GM12878 (cell line): Measurements from ENCODE around the gene CD2. TPM values are rescaled to one million over a fixed set of nuclear protein-coding genes. Genes with fewer than 3 reads are reported as not detected.

ENCODE experiments used
- ATAC-seq: fragments of 200-7000 bp; cut with Tn5 transposase; 3 replicates; pipeline ENCODE4 v1.9.1; 2020; ENCODE audit warnings: mild to moderate bottlenecking, moderate library complexity
- BruUV-seq: library from RNA; stranded (reverse); fragments of 400-500 nt; replicated peaks from 2 replicates; lab custom pipeline; 2021; lab: Mats Ljungman, UMichigan
- CTCF ChIA-PET: fragments of 300-600 bp; sonication (Branson Sonifier 250); formaldehyde crosslinking; extraction: SDS; loops from one replicate; lab custom pipeline; 2021; ENCODE audit warnings: inconsistent platforms; lab: Yijun Ruan, JAX
- POLR2A ChIA-PET: fragments of 350-600 bp; formaldehyde crosslinking; extraction: SDS; loops from one replicate; lab custom pipeline; 2021; ENCODE audit warnings: inconsistent platforms; lab: Charles Lee
- RAD21 ChIA-PET: fragments of 300-600 bp; sonication (Branson Sonifier 250); formaldehyde crosslinking; loops from one replicate; lab custom pipeline; 2023; ENCODE audit warnings: antibody characterized with exemption; ENCODE audit not compliant: unreplicated experiment; lab: Charles Lee
- SMC1A ChIA-PET: fragments of 300-600 bp; sonication (Branson Sonifier 250); formaldehyde crosslinking; loops from one replicate; lab custom pipeline; 2023; ENCODE audit not compliant: unreplicated experiment, uncharacterized antibody; lab: Charles Lee
- DNase-seq: peaks from one replicate; pipeline ENCODE4 v3.0.0-alpha.2; 2011; ENCODE audit warnings: low read depth, low spot score
- FAIRE-seq: peaks from 3 replicates; lab custom pipeline; 2011; peaks lifted over from hg19 to GRCh38; lab: Jason Lieb, UNC
- H2AFZ ChIP-seq: 2 replicates; pipeline ENCODE4 v1.6.0; 2011; ENCODE audit warnings: low read depth, low read length, control low read depth; ENCODE audit not compliant: control insufficient read depth
- H3K27ac ChIP-seq: 2 replicates; pipeline ENCODE4 v1.5.1; 2011; ENCODE audit warnings: control low read depth; ENCODE audit not compliant: control insufficient read depth, insufficient read depth
- H3K27me3 ChIP-seq, 2 experiments: replicated peaks in 1 of 2; 2 replicates each; pipeline versions ENCODE4 v1.6.0 to v1.6.1; 2011; ENCODE audit warnings: low read length in 1 of 2; ENCODE audit not compliant: control insufficient read depth in 2 of 2, insufficient read depth in 2 of 2
- H3K36me3 ChIP-seq, 2 experiments: 2 replicates each; pipeline ENCODE4 v1.5.1; 2011; ENCODE audit warnings: low read length in 1 of 2; ENCODE audit not compliant: control insufficient read depth in 2 of 2, insufficient read depth in 2 of 2
- H3K4me1 ChIP-seq: 2 replicates; pipeline ENCODE4 v1.6.1; 2011; ENCODE audit warnings: mild to moderate bottlenecking, low read length, moderate library complexity, mixed read lengths; ENCODE audit not compliant: control insufficient read depth, insufficient read depth
- H3K4me2 ChIP-seq: 2 replicates; pipeline ENCODE4 v1.6.0; 2011; ENCODE audit warnings: control low read depth; ENCODE audit not compliant: control insufficient read depth, insufficient read depth
- H3K4me3 ChIP-seq: fragments of 200-600 bp; sonication (generic); 2 replicates; pipeline ENCODE4 v1.5.1; 2016
- H3K79me2 ChIP-seq: 2 replicates; pipeline ENCODE4 v1.6.0; 2011; ENCODE audit warnings: low read length; ENCODE audit not compliant: control insufficient read depth, insufficient read depth
- H3K9ac ChIP-seq: 2 replicates; pipeline ENCODE4 v1.8.0; 2011; ENCODE audit warnings: low read length, control low read depth, mixed read lengths; ENCODE audit not compliant: control insufficient read depth, insufficient read depth
- H3K9me3 ChIP-seq: replicated peaks from 3 replicates; pipeline ENCODE4 v1.5.1; 2011; ENCODE audit warnings: mild to moderate bottlenecking, low read length; ENCODE audit not compliant: control insufficient read depth, insufficient read depth
- H4K20me1 ChIP-seq: 2 replicates; pipeline ENCODE4 v1.6.0; 2011; ENCODE audit not compliant: control insufficient read depth, insufficient read depth
- CEBPZ ChIP-seq: fragments of 150-350 bp; IDR thresholded peaks from 2 replicates; pipeline ENCODE4 v1.6.1; 2016; ENCODE audit warnings: low read depth, low read length
- DPF2 ChIP-seq: fragments of 450-650 bp; IDR thresholded peaks from 2 replicates; pipeline ENCODE4 v1.6.1; 2017; ENCODE audit warnings: mild to moderate bottlenecking
- EGR1 ChIP-seq, 2 experiments: IDR thresholded peaks; 1 replicate in 1 of 2; 2 replicates in 1 of 2; pipeline ENCODE4 v1.6.1; 2011 to 2012; ENCODE audit warnings: low read depth in 2 of 2, low read length in 2 of 2, borderline replicate concordance in 1 of 2, mild to moderate bottlenecking in 1 of 2, moderate library complexity in 1 of 2
- GATAD2B ChIP-seq: fragments of 450-650 bp; conservative IDR thresholded peaks from 2 replicates; pipeline ENCODE4 v1.6.1; 2017; ENCODE audit warnings: low read depth, mild to moderate bottlenecking, moderate library complexity
- HDAC6 ChIP-seq: fragments of 200-600 bp; sonication (generic); IDR thresholded peaks from one replicate; pipeline ENCODE4 v1.8.0; 2017; ENCODE audit warnings: antibody characterized with exemption; ENCODE audit not compliant: unreplicated experiment
- IRF3 ChIP-seq: fragments of 450-650 bp; IDR thresholded peaks from 2 replicates; pipeline ENCODE4 v1.6.1; 2014; ENCODE audit warnings: mild to moderate bottlenecking
- MTA3 ChIP-seq: IDR thresholded peaks from 2 replicates; pipeline ENCODE4 v1.6.1; 2012; ENCODE audit warnings: low read length, inconsistent platforms, borderline replicate concordance
- MYC ChIP-seq: IDR thresholded peaks from 2 replicates; pipeline ENCODE4 v1.6.1; 2011; ENCODE audit warnings: mild to moderate bottlenecking, low read length, moderate library complexity, inconsistent platforms; ENCODE audit not compliant: insufficient read depth, insufficient replicate concordance, insufficient read length, severe bottlenecking
- PKNOX1 ChIP-seq: fragments of 450-650 bp; IDR thresholded peaks from 2 replicates; pipeline ENCODE4 v1.6.1; 2016; ENCODE audit warnings: mild to moderate bottlenecking
- POLR2AphosphoS2 ChIP-seq: IDR thresholded peaks from 2 replicates; pipeline ENCODE4 v1.6.1; 2011; ENCODE audit warnings: low read depth, mild to moderate bottlenecking, low read length, improper control_type of control experiment, moderate library complexity
- SMC3 ChIP-seq: IDR thresholded peaks from 2 replicates; pipeline ENCODE4 v1.6.1; 2011; ENCODE audit warnings: low read length, improper control_type of control experiment, borderline replicate concordance
- SP1 ChIP-seq: IDR thresholded peaks from one replicate; pipeline ENCODE4 v1.6.1; 2011; ENCODE audit warnings: low read depth, low read length
- SPI1 ChIP-seq: IDR thresholded peaks from 2 replicates; pipeline ENCODE4 v1.6.1; 2011; ENCODE audit warnings: low read depth, mild to moderate bottlenecking, low read length, moderate library complexity, borderline replicate concordance; ENCODE audit not compliant: insufficient read depth
- SUZ12 ChIP-seq: fragments of 200-600 bp; sonication (generic); IDR thresholded peaks from one replicate; pipeline ENCODE4 v1.6.1; 2018; ENCODE audit warnings: antibody characterized with exemption, mild to moderate bottlenecking; ENCODE audit not compliant: unreplicated experiment
- WGBS: methylation state at CpG from one replicate; pipeline ENCODE4 v1.1.6; 2016; ENCODE audit warnings: low lambda C conversion rate; ENCODE audit not compliant: insufficient replicate concordance, insufficient coverage; ENCODE audit errors: missing lambda C conversion rate; 5-methylcytosine and 5-hydroxymethylcytosine counted together
- in situ Hi-C: fragments of 300-500 bp; cut with MboI; formaldehyde crosslinking; loops from 9 replicates; pipeline ENCODE4 v1.14.3; 2018; ENCODE audit warnings: mixed read lengths
- intact Hi-C: fragments of 100-400 bp; cut with micrococcal nuclease; formaldehyde crosslinking; loops from one replicate; pipeline ENCODE4 v1.14.2; 2022; ENCODE audit not compliant: unreplicated experiment
- polyA plus RNA-seq, 11 experiments: library from polyadenylated mRNA; depleted of rRNA in 4 of 11; unstranded in 6 of 11; stranded (reverse) in 5 of 11; fragments of >200 nt; fragmentation: Nextera tagmentation in 4 of 11; fragmentation: Illumina TruSeq in 1 of 11; extraction: Ambion mirVana in 4 of 11; extraction: Trizol in 1 of 11; gene quantifications; 1 replicate in 1 of 11; 2 replicates in 10 of 11; pipeline versions ENCODE4 v1.2.1 to v1.2.3, GENCODE V29; 2011 to 2016; ENCODE audit warnings: inconsistent platforms in 2 of 11, missing spikeins in 2 of 11, low read depth in 1 of 11
- total RNA-seq, 4 experiments: library from RNA; depleted of rRNA in 3 of 4; stranded (reverse); fragments of >200 nt in 3 of 4; fragmentation: Illumina TruSeq in 1 of 4; extraction: Trizol in 1 of 4; gene quantifications; 2 replicates each; pipeline versions ENCODE4 v1.2.1 to v1.2.3, GENCODE V29; 2013 to 2021

CD2 gene
- total and polyA plus RNA-seq, 10 of the 15 experiments (the other 5 are each of a cell fraction or from before 2014, with no cell fraction given), result 0.15 to 4.3 (median 2.8) TPM

- TF ChIP-seq CEBPZ (no peak), PKNOX1 (0 out of 2 replicates have a peak, but pooled peaks have one; percentile 11), MTA3 (no peak)
Measured at GRCh38 chr1:116795482-116795829, 41.2 kb downstream of the CD2 start (continued).

- H2AFZ ChIP-seq, result no peak overlapping the region
- no peaks in the 10 kb centered on the region for H3K79me2 ChIP-seq
- no peaks in the 10 kb centered on the region for H3K36me3 ChIP-seq
- DNase-seq (no peak), ATAC-seq (no peak), FAIRE-seq (no peak)
- 100% methylated on average over 2 of the region's 2 CpGs for WGBS
- no peaks in the 10 kb centered on the region for H4K20me1 ChIP-seq
- H3K9ac ChIP-seq, result no peak overlapping the region
- H3K9me3 ChIP-seq, result no peaks in the 10 kb centered on the region; the same call in 2 of the 3 replicates
- RAD21 ChIA-PET, result interaction anchor here (0.8 to 1.6 kb wide), 5 partner anchors 9 to 230 kb away, joined by 3 to 4 read pairs (median 3); no protein-coding TSS in a partner anchor
- peaks cover 5% of the 10 kb centered on the region for H3K4me1 ChIP-seq
- intact Hi-C loops (no loop called here), in situ Hi-C loops (no loop called here)
- H3K4me2 ChIP-seq, result no peak overlapping the region
- no TSS peak for BruUV-seq
- CTCF ChIA-PET, result interaction anchor here (0.7 to 3.5 kb wide), 9 partner anchors 9 to 77 kb away, joined by 3 to 11 read pairs (median 4); partner anchors contain the start of gene CD2
- POLR2A ChIA-PET, result interaction anchor here (0.8 kb wide), 1 partner anchor 67 kb away, joined by 3 read pairs; no protein-coding TSS in a partner anchor
- H3K27me3 ChIP-seq, result no peaks in the 10 kb centered on the region
- SMC1A ChIA-PET, result interaction anchor here (0.7 to 5.0 kb wide), 12 partner anchors 10 to 230 kb away, joined by 3 to 35 read pairs (median 3); no protein-coding TSS in a partner anchor
- H3K27ac ChIP-seq, result no peak overlapping the region
- no peak overlapping the region for H3K4me3 ChIP-seq
- TF ChIP-seq EGR1 (IDR thresholded peaks at IDR 0.05; ENCODE audit: borderline replicate concordance in 1 of 2, low read depth in 2 of 2, low read length in 2 of 2) (no peak), GATAD2B (no peak), SMC3 (no peak), SPI1 (no peak), HDAC6 (no peak), SP1 (no peak), IRF3 (no peak), POLR2AphosphoS2 (no peak), DPF2 (no peak), MYC (no peak), SUZ12 (no peak)
Measured at GRCh38 chr1:116804736-116805135, 50.5 kb downstream of the CD2 start.
